HL-60 (cell line): ENCODE results near the gene IGFL2.

Source experiments
- DNase-seq, 2 experiments: peaks; one replicate each; pipeline ENCODE4 v3.0.0-alpha.2; 2010 to 2020; ENCODE audit warnings: low read depth in 1 of 2, low spot score in 1 of 2
- H3K27ac ChIP-seq: fragments of 250-450 bp; sonication (Bioruptor Pico); replicated peaks from 2 replicates; pipeline ENCODE4 v1.5.1; 2020; ENCODE audit warnings: mild to moderate bottlenecking, moderate library complexity
- H3K27me3 ChIP-seq: fragments of 250-450 bp; sonication (Bioruptor Pico); 2 replicates; pipeline ENCODE4 v1.5.1; 2021; ENCODE audit warnings: mild to moderate bottlenecking, moderate library complexity; ENCODE audit not compliant: insufficient read depth, poor library complexity, severe bottlenecking
- H3K4me3 ChIP-seq: replicated peaks from 2 replicates; pipeline ENCODE4 v1.5.1; 2011; ENCODE audit warnings: mild to moderate bottlenecking, control low read depth, low read length; ENCODE audit not compliant: insufficient read depth
- CTCF ChIP-seq: IDR thresholded peaks from one replicate; pipeline ENCODE4 v1.5.1; 2011; ENCODE audit warnings: low read length, control low read depth, inconsistent platforms; ENCODE audit not compliant: insufficient read depth
- GABPA ChIP-seq: IDR thresholded peaks from 2 replicates; pipeline ENCODE4 v1.6.1; 2012; ENCODE audit warnings: low read depth
- POLR2AphosphoS5 ChIP-seq: IDR thresholded peaks from 2 replicates; pipeline ENCODE4 v1.6.1; 2012; ENCODE audit warnings: low read depth
- REST ChIP-seq: IDR thresholded peaks from 2 replicates; pipeline ENCODE4 v1.6.1; 2012; ENCODE audit warnings: low read depth; ENCODE audit not compliant: insufficient replicate concordance
- SPI1 ChIP-seq: IDR thresholded peaks from 2 replicates; pipeline ENCODE4 v1.6.1; 2012; ENCODE audit warnings: low read depth, mild to moderate bottlenecking, borderline replicate concordance

IGFL2 gene

GRCh38 chr19:46137915-46138473, 10.0 kb upstream of the IGFL2 start:
- no peak overlapping the region for H3K4me3 ChIP-seq
- no peak for DNase-seq
- H3K27me3 ChIP-seq: peaks cover 8% of the 10 kb centered on the region
- H3K27ac ChIP-seq: no peak overlapping the region
- TF ChIP-seq CTCF: no peak
- no peak for TF ChIP-seq GABPA
- no peak for TF ChIP-seq REST
- TF ChIP-seq SPI1: no peak
- TF ChIP-seq POLR2AphosphoS5: no peak

- Histone ChIP-seq H3K27ac (no peak overlapping the region), H3K4me3 (no peak overlapping the region), H3K27me3 (peaks cover 8% of the 10 kb centered on the region)
- TF ChIP-seq SPI1: no peak
- no peak for TF ChIP-seq CTCF
- TF ChIP-seq GABPA: no peak
- no peak for TF ChIP-seq REST
- no peak for TF ChIP-seq POLR2AphosphoS5
- DNase-seq: no peak
Measured at GRCh38 chr19:46141421-46141820, 6.6 kb upstream of the IGFL2 start.

- TF ChIP-seq SPI1: no peak
- Histone ChIP-seq H3K27ac (no peak overlapping the region), H3K4me3 (no peak overlapping the region), H3K27me3 (peaks cover 10% of the 10 kb centered on the region)
- no peak for DNase-seq
Measured at GRCh38 chr19:46142294-46142693, 5.7 kb upstream of the IGFL2 start.

- H3K27ac ChIP-seq: no peak overlapping the region
- TF ChIP-seq REST (no peak), GABPA (no peak), CTCF (no peak), POLR2AphosphoS5 (no peak), SPI1 (no peak)
- peaks cover 8% of the 10 kb centered on the region for H3K27me3 ChIP-seq
- no peak overlapping the region for H3K4me3 ChIP-seq
- no peak for DNase-seq
Measured at GRCh38 chr19:46144756-46145155, 3.3 kb upstream of the IGFL2 start.
